ENCODE data around the gene CD33.

CD33 gene

GRCh38 chr19:51196181-51196580 is 28.7 kb upstream of the CD33 start:
- Histone ChIP-seq H3K36me3 (ENCODE audit: insufficient read depth, insufficient read length, low read length) (no peaks in the 10 kb centered on the region), H3K27me3 (ENCODE audit: insufficient read depth, insufficient read length) (no peaks in the 10 kb centered on the region), H3K4me3 (ENCODE audit: insufficient read length, low read depth) (no peak overlapping the region), H3K9me3 (ENCODE audit: insufficient read depth, low read length) (0 out of 2 replicates have a peak, but pooled peaks cover 3% of the 10 kb centered on the region), H3K4me1 (ENCODE audit: insufficient read depth, insufficient read length) (no peaks in the 10 kb centered on the region), H3K9ac (ENCODE audit: insufficient read length, low read depth) (no peak overlapping the region)
- TF ChIP-seq ZNF274 (IDR thresholded peaks at IDR 0.05; ENCODE audit: low read depth, low read length) (no peak), YY1 (IDR thresholded peaks at IDR 0.05; ENCODE audit: insufficient read depth, insufficient read length) (no peak), SUZ12 (IDR thresholded peaks at IDR 0.05; ENCODE audit: extremely low read depth, insufficient read depth, insufficient read length) (no peak)
- DNase-seq (ENCODE audit: low read depth, low spot score) = no peak

GRCh38 chr19:51198641-51199040 is 26.2 kb upstream of the CD33 start:
- Histone ChIP-seq H3K36me3 (ENCODE audit: insufficient read depth, insufficient read length, low read length) (no peaks in the 10 kb centered on the region), H3K4me3 (ENCODE audit: insufficient read length, low read depth) (no peak overlapping the region), H3K9me3 (ENCODE audit: insufficient read depth, low read length) (0 out of 2 replicates have a peak, but pooled peaks cover 3% of the 10 kb centered on the region), H3K4me1 (ENCODE audit: insufficient read depth, insufficient read length) (no peaks in the 10 kb centered on the region), H3K27me3 (ENCODE audit: insufficient read depth, insufficient read length) (no peaks in the 10 kb centered on the region), H3K9ac (ENCODE audit: insufficient read length, low read depth) (no peak overlapping the region)
- no peak for DNase-seq (ENCODE audit: low read depth, low spot score)
- TF ChIP-seq ZNF274 (IDR thresholded peaks at IDR 0.05; ENCODE audit: low read depth, low read length) (no peak), SUZ12 (IDR thresholded peaks at IDR 0.05; ENCODE audit: extremely low read depth, insufficient read depth, insufficient read length) (no peak), YY1 (IDR thresholded peaks at IDR 0.05; ENCODE audit: insufficient read depth, insufficient read length) (no peak)

- H3K4me3 ChIP-seq (ENCODE audit: insufficient read length, low read depth) = no peak overlapping the region
- no peak for DNase-seq (ENCODE audit: low read depth, low spot score)
- H3K9ac ChIP-seq (ENCODE audit: insufficient read length, low read depth) = no peak overlapping the region
- H3K9me3 ChIP-seq (ENCODE audit: insufficient read depth, low read length) = 0 out of 2 replicates have a peak, but pooled peaks cover 3% of the 10 kb centered on the region
- no peaks in the 10 kb centered on the region for H3K27me3 ChIP-seq (ENCODE audit: insufficient read depth, insufficient read length)
- TF ChIP-seq SUZ12 (IDR thresholded peaks at IDR 0.05; ENCODE audit: extremely low read depth, insufficient read depth, insufficient read length) = no peak
- no peak for TF ChIP-seq ZNF274 (IDR thresholded peaks at IDR 0.05; ENCODE audit: low read depth, low read length)
- TF ChIP-seq YY1 (IDR thresholded peaks at IDR 0.05; ENCODE audit: insufficient read depth, insufficient read length) = no peak
- no peaks in the 10 kb centered on the region for H3K4me1 ChIP-seq (ENCODE audit: insufficient read depth, insufficient read length)
- H3K36me3 ChIP-seq (ENCODE audit: insufficient read depth, insufficient read length, low read length) = no peaks in the 10 kb centered on the region
Measured at GRCh38 chr19:51200071-51200666, 24.7 kb upstream of the CD33 start.

GRCh38 chr19:51201712-51202111 is 23.2 kb upstream of the CD33 start:
- H3K4me1 ChIP-seq (ENCODE audit: insufficient read depth, insufficient read length) = no peaks in the 10 kb centered on the region
- no peak overlapping the region for H3K9ac ChIP-seq (ENCODE audit: insufficient read length, low read depth)
- no peaks in the 10 kb centered on the region for H3K36me3 ChIP-seq (ENCODE audit: insufficient read depth, insufficient read length, low read length)
- no peaks in the 10 kb centered on the region for H3K27me3 ChIP-seq (ENCODE audit: insufficient read depth, insufficient read length)
- no peaks in the 10 kb centered on the region for H3K9me3 ChIP-seq (ENCODE audit: insufficient read depth, low read length)
- DNase-seq (ENCODE audit: low read depth, low spot score) = no peak
- no peak overlapping the region for H3K4me3 ChIP-seq (ENCODE audit: insufficient read length, low read depth)
- no peak for TF ChIP-seq ZNF274 (IDR thresholded peaks at IDR 0.05; ENCODE audit: low read depth, low read length)
- no peak for TF ChIP-seq YY1 (IDR thresholded peaks at IDR 0.05; ENCODE audit: insufficient read depth, insufficient read length)
- no peak for TF ChIP-seq SUZ12 (IDR thresholded peaks at IDR 0.05; ENCODE audit: extremely low read depth, insufficient read depth, insufficient read length)

- no peaks in the 10 kb centered on the region for H3K9me3 ChIP-seq (ENCODE audit: insufficient read depth, low read length)
- no peak overlapping the region for H3K4me3 ChIP-seq (ENCODE audit: insufficient read length, low read depth)
- DNase-seq (ENCODE audit: low read depth, low spot score) = no peak
- TF ChIP-seq YY1 (IDR thresholded peaks at IDR 0.05; ENCODE audit: insufficient read depth, insufficient read length) = no peak
- TF ChIP-seq ZNF274 (IDR thresholded peaks at IDR 0.05; ENCODE audit: low read depth, low read length) = no peak
- H3K4me1 ChIP-seq (ENCODE audit: insufficient read depth, insufficient read length) = no peaks in the 10 kb centered on the region
- H3K27me3 ChIP-seq (ENCODE audit: insufficient read depth, insufficient read length) = no peaks in the 10 kb centered on the region
- H3K9ac ChIP-seq (ENCODE audit: insufficient read length, low read depth) = no peak overlapping the region
- no peaks in the 10 kb centered on the region for H3K36me3 ChIP-seq (ENCODE audit: insufficient read depth, insufficient read length, low read length)
Measured at GRCh38 chr19:51203916-51204315, 21.0 kb upstream of the CD33 start.

GRCh38 chr19:51204321-51204720 is 20.6 kb upstream of the CD33 start:
- Histone ChIP-seq H3K9me3 (ENCODE audit: insufficient read depth, low read length) (no peaks in the 10 kb centered on the region), H3K36me3 (ENCODE audit: insufficient read depth, insufficient read length, low read length) (no peaks in the 10 kb centered on the region), H3K4me3 (ENCODE audit: insufficient read length, low read depth) (no peak overlapping the region), H3K4me1 (ENCODE audit: insufficient read depth, insufficient read length) (no peaks in the 10 kb centered on the region), H3K27me3 (ENCODE audit: insufficient read depth, insufficient read length) (no peaks in the 10 kb centered on the region), H3K9ac (ENCODE audit: insufficient read length, low read depth) (no peak overlapping the region)
- no peak for DNase-seq (ENCODE audit: low read depth, low spot score)
- no peak for TF ChIP-seq SUZ12 (IDR thresholded peaks at IDR 0.05; ENCODE audit: extremely low read depth, insufficient read depth, insufficient read length)
- TF ChIP-seq ZNF274 (IDR thresholded peaks at IDR 0.05; ENCODE audit: low read depth, low read length) = no peak
- no peak for TF ChIP-seq YY1 (IDR thresholded peaks at IDR 0.05; ENCODE audit: insufficient read depth, insufficient read length)

GRCh38 chr19:51207747-51208146 is 17.1 kb upstream of the CD33 start:
- no peak for TF ChIP-seq ZNF274 (IDR thresholded peaks at IDR 0.05; ENCODE audit: low read depth, low read length)
- TF ChIP-seq YY1 (IDR thresholded peaks at IDR 0.05; ENCODE audit: insufficient read depth, insufficient read length) = no peak
- no peak for TF ChIP-seq SUZ12 (IDR thresholded peaks at IDR 0.05; ENCODE audit: extremely low read depth, insufficient read depth, insufficient read length)
- Histone ChIP-seq H3K9ac (ENCODE audit: insufficient read length, low read depth) (no peak overlapping the region), H3K9me3 (ENCODE audit: insufficient read depth, low read length) (no peaks in the 10 kb centered on the region), H3K27me3 (ENCODE audit: insufficient read depth, insufficient read length) (no peaks in the 10 kb centered on the region), H3K4me1 (ENCODE audit: insufficient read depth, insufficient read length) (no peaks in the 10 kb centered on the region), H3K4me3 (ENCODE audit: insufficient read length, low read depth) (no peak overlapping the region), H3K36me3 (ENCODE audit: insufficient read depth, insufficient read length, low read length) (no peaks in the 10 kb centered on the region)
- DNase-seq (ENCODE audit: low read depth, low spot score) = no peak

Data from NT2/D1 (cell line).